GM19035 (cell line): ENCODE data around the gene RSBN1.
"Not testable (repeated sequence)": the region's sequence is repeated elsewhere in the genome, so short reads cannot be mapped to it uniquely, and the experiment has no call there.

ENCODE experiments used
- ATAC-seq: cut with Tn5 transposase; IDR thresholded peaks from one replicate; pipeline ENCODE4 v1.9.1; 2021; ENCODE audit not compliant: unreplicated experiment

RSBN1 gene

DNA sequence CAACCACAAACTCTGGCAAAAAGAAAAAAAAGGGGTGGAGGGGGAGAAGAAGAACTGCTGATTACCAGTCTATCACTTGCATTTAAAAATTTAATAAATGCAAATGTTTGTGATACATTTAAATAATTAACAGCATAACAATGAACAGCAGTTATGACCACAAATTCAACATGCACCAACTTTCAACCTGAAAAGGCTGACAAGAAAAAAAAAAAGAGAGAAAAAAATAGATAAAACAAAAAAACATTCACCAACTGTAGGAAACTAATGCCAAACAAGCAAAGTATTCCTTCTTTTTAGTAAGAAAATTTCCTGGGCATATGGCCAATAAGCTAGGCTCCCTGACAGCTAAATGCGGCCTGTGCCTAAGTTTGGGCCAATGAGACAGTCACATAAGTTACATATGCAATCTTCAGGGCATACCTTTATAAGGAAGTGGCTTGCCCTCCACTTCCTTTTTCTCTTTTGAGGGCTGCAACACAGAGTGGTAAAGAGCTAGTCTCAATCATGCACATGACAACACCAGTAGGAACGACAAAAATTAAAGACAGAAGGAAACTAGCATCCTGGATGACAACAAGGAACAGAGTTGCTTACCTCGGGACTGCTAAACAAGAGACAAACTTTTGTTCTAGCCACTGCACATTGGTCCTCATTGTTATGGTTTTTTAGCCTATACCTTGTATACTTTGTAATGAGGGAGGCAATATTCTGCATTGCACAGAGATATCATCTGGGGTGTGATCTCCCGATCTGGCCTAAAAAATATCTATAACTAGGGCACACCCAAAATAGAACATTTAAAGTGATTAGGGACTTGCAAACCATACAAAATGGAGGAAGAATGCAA lies 28.8 kb downstream of the RSBN1 start:
- peak; percentile 75 for ATAC-seq

DNA sequence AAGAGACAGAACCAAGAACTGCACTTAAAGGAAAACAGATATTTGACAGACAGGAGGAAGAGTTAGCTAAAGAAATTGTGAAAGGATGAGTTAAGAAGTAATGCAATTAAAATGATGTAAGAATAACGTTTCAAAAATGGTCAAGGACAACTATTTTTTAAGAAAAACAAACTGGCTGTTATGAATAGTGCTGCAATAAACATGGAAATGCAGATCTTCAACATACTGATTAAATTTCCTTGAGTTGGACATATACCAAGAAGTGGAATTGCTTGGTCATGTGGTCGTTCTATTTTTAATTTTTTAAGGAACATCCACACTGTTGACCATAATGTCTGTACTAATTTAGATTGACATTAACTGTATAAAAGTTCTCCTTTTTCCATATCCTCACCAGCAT lies 29.9 kb downstream of the RSBN1 start:
- no peak for ATAC-seq

DNA sequence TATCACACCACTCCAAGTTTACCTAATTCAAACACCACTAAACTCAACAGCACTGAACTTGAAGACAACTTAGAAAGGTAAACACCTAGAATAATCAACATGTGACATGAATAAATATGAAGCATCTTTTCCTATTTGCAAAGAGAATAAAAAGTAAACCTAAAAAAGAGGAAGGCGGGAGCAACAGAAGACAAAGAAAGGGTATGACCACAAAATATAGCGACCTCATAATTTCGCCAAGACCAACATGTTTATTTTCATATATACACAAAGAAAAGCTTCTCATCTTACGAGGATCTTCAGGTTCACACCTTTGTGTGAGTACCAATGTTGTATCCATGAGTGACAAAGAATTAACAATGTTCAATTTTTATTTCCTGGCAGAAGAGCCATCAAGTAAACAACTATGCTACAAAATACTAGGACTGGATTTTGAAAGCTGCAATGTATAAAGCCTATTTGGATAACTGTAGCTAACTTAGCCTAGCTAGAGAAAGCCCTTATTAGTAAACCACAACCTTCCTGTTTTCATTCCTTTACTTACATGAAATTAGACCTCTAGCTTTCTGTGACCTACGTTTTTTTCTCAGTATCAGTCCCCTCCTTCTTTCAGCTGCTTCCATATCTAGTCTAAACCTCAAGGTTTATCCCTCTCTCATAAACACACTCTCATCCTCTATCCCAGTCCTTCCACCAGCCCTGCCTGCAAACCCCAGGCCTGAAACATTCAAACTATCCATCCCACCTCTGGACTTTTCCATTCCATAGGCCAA lies 31.7 kb downstream of the RSBN1 start:
- ATAC-seq = no peak

DNA sequence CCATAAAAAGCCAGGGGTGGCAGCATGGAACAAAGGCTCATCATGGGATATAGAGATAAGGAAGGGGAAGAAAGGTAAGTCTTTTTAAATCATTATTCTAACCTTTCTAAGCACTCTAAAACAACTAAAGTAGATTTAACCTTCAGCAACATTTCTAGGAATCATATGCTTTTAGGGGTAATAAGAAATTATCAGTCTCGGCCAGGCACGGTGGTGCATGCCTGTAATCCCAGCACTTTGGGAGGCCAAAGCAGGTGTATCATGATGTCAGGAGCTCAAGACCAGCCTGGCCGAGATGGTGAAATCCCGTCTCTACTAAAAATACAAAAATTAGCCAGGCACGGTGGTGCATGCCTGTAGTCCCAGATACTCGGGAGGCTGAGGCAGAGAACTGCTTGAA lies 32.7 kb downstream of the RSBN1 start:
- no peak for ATAC-seq

DNA sequence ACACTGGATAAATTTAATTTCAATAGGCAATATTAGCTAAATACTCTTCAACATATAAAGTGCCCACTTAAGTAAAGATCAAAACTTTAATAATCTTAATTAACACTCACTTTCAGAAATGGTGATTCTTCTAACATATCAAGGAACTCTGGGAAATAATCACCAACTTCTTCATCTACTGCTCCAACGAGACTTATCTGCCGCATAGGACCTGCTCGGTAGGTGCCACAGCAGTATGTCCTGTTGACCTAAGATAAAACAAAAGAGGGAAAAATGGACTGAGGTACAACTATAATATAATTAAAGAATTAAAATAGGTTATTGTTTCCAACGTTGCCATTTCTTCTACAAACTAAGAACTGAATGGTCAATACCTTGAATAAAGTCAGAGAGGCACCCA lies 34.7 kb downstream of the RSBN1 start:
- no peak for ATAC-seq

DNA sequence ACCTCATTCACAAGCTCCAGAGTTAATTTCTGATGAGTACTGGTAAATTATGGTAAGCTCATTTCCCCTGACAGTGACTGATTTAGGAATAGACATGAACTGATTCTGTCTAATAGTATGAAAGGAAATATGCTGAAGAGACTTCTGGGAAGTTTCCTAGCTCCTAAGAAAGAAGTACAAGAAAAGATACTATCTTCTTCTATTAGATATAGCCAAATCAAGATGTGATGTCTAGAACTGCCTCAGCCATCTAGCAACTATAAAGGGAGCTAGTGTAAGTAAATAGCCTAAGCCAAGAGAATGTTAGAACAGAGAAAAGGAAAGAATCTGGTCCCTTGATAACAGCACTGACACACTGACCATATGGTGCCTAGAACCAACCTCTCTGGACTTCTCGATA lies 42.2 kb downstream of the RSBN1 start:
- ATAC-seq = no peak

DNA sequence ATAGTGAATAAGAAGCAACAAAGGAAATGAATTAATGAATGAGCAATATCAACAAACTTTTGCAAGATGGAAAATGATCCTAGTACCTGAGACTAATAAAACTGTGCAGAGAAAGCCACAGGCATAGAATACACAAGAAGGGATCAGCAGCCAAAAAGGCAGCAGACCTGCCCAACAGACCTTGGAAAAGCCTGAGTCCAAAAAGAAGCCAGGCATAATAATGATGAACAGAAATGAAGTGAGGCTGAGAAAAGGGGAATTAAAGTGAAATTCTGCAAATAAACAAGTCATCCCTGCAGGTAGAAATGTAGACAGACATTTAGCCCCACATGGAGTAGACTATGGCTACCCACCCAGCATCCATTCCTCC lies 42.7 kb downstream of the RSBN1 start:
- no peak for ATAC-seq

DNA sequence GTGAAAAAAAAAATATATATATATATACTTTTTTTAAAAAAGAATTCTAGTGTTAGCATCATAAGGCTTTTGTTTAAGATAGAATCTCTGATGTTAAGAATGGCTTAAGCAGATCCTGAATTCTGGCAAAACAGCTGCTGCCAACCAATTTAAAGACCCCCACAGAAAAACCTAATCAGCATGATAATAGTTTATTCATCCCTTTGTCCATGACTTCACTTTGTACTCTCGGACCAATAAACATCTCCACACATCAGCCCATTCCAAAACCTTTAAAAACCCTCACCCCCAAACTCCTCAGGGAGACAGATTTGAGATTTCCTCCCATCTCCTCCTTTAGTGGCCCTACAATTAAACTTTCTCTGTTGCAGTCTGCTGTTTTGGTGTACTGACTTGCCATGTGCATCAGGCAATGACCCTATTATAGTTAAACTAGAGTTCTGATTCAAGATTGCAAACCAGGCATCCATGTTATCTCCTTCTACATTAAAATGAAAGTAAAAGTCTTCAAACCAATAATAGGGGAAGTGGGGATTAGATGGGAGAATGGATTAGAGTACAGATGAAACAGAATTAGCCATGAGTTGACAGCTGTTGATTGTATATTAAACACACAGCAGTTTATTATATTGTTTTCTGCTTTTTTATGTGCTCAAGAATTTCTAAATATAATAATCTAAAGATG lies 43.2 kb downstream of the RSBN1 start:
- ATAC-seq = no peak

DNA sequence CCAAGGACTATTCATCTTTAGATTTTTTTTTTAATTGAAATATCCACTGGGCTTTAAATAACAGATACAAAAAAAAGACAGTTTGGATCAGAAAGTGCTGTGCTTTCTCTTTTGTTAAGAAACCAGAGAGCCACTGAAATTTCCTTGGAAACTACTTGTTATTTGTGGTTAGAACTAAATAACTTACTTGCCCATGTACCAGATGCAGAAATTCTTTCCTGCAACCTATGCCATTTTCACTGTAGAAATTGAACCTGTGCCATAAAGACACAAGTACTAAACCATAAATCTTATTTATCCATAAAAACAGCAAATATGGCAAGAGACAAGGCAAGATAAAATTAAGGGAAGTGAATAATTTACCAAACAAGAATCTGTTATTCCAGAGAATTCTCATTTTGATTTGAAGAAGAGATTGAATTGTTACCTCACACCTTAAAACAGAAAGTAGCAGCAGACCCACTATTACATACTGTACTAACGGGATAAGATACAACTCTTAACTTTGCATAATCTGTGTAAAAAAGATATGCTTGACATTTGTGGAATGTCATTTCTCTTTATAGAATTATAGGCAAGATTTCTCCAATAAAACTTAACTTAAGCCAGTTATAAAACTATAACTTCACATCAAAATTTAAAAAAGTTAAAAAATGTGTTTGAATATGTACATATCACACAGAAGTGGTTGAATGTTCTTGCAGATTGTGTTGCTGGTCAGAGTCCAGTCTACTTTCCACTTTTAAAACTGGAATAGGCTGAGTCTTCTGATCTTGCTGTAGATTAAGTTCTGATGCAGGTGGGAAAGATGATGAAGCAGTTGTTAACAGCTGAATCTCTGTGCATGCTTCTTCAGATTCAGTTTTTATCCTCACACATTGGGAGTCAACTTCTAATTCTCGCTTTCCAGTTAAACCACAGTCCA lies 46.7 kb downstream of the RSBN1 start:
- no peak for ATAC-seq

DNA sequence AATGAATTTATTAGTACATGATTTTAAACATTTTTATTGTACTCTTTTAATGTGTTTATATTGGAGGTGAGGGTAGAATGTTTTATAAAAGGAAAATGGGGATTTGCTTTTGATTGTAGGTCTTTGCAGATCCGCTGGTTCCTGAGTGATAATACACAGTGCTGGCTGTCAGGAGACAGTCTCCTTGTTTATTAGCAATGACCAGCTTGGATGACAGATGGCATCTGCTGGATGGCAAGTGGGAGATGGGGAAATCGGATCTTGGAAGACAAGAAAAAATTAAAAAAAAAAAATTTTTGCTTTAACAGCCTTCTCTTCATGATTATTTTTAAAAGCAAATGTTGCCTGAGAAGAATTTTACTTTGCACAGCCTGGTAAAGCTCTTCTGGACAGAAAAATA lies 48.6 kb downstream of the RSBN1 start:
- ATAC-seq = no peak

DNA sequence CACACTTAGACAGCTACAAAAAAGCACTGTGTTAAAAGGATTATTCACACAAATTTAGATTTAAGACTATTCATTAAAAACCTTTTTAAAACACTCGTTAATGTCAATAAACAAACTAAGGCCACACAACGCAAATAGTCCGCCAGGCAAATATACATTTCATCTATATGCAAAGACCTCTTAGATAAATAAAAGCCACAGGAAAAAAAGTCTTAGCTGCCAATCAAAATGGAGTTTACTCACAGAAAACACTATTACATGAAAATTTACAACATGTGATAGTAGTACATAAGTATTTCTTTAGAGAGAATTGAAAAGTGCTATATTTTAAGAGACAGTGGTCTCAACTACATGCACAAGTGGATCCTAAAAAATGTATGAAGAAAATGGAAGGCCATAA lies 50.3 kb downstream of the RSBN1 start:
- ATAC-seq = no peak

DNA sequence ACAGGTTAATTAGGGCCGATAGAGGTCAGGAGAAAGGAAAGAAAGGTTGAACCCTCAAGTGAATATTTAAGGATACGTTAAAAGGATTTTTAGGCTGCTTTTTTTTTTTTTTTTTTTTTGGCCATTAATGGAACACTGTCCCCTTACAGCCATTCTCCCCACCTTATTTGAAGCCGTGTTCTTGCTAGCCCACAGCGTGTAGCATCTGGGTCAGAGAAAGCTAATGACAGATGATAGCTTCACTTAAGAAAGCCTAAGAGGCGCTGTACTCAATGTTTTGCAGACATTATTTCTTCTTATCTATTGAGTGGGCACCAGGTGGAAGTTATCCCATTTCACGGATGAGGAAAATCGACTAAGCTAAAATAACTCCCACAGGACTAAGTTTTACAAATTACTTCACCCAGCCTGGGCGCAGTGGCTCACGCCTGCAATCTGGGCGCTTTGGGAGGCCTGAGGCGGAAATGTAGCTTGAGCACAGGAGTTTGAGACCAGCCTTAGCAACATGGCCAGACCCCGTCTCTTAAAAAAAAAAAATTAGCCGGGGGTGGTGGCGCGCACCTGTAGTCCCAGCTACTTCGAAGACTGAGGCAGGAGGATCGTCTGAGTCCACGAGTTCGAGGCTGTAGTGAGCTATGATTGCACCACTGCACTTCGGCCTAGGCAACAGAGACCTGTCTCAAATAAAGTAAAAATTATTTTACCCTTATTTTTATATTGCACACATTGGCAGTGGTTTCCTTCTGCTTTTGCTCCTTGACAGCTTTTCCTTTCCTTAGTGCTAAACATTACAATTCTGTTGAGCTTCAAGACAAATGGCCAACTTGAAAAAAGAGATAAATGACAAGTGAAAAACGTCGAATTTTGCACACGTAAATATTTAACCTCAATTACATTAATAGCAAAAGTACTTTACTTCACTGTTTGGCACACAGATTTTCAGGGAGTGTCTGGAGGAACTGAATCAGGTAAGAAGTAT lies 51.9 kb downstream of the RSBN1 start:
- no peak for ATAC-seq

DNA sequence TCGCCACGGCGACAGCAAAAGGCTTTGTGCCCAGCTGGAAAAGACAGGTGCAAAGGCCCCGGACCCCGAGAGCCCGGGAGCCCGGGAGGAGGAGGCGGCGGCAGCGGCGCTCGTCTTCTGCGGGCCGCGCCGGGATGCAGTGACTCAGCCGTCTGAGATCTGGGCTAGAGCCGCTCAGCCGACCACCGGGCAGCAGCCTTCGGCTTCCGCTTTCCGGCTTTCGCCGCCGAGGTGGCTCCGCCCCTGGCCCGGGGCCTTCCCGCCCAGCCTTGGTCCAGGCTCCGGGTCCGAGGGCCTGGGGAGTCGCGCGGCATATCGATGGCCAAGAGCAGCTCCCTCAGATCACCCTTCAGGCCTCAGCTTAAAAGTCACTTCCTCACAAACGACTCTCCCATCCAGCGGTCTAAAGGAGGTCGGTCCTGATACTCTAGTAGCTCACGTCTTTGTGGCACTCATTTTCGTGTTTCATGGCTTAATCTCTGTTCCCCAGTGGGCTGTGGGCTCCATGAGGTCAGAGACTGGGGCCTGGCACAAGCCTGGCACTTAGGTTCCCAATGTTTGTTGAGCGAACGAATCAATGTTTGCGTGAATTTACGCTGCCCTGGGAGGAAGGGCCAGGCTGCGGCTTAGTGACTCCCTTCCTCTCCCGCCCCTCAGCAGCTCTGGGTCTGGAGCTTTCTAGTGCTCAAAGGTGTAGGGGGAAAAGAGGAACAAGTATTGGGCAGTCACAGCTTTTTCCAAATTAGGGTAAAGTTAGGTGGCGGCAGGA lies 52.8 kb downstream of the RSBN1 start, which contains the start of gene PHTF1:
Gene PHTF1 (minus strand): TSS at position 154 of the 769 bp plus-strand sequence. CDS start 783 bp downstream, outside the sequence.
- peak; percentile 86 for ATAC-seq

DNA sequence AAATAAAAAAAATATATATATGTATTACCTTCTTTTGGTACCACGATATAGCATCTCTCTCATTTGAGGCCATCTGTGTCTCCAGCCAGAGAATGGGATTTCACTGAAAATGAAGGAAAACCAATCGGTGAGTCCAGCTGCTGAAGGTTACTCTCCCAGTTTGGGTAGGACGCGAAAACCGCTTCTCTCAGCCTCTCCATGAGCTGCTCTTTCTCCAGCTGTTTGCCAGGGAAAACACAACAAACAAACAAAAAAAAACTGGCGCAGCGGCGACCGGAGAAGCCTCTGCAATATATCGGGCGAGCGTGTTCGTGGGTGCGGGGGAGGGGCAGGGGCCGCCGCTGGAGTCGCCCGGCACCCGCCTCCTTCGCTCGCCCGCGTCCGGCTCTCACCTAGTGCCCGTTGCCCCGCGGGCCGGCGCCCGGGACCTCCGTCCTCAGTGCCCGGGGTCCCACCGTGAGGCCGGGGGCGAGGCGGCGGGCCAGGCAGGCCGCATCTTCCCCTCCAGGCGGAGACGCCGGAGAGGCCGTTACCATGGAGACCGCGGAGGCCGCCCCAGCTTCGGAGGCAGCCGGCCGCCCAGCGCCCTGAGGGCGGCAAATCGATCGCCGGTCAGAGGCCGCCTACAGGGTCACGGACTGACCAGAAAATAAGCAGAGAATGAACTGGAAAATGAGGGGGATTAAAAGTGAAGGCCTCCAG lies 53.5 kb downstream of the RSBN1 start:
- ATAC-seq = peak; percentile 69

DNA sequence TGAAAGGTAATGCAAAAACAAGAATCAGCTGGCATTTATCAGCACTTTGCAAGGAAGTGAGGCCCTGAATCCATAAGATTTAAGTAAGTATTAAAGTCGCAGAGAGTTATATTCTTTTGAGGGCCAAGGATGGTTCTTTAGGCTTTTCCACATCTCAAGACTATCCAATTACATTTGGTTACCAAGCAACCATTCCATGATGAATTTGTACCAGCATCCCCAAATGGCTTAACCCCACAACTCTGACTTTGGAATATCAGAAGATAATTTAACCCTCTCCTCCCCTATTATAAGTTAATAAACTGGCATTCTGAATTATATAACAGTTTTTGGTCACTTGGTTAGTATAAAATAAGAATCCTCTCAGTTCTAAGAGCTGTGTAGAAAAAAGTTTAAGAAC lies 55.8 kb downstream of the RSBN1 start:
- no peak for ATAC-seq

DNA sequence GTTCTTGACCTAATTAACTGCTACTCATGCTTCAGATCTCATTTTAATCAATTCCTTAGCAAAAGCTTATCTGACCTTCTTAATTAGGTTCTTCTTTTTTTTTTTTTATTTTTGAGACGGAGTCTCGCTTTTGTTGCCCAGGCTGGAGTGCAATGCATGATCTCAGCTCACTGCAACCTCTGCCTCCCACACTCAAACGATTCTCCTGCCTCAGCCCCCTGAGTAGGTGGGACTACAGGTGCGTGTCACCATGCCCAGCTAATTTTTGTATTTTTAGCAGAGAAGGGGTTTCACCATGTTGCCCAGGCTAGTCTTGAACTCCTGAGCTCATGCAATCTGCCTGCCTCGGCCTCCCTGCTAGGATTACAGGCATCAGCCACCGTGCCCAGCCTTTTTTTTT lies 58.9 kb downstream of the RSBN1 start:
- ATAC-seq = not testable (repeated sequence)

DNA sequence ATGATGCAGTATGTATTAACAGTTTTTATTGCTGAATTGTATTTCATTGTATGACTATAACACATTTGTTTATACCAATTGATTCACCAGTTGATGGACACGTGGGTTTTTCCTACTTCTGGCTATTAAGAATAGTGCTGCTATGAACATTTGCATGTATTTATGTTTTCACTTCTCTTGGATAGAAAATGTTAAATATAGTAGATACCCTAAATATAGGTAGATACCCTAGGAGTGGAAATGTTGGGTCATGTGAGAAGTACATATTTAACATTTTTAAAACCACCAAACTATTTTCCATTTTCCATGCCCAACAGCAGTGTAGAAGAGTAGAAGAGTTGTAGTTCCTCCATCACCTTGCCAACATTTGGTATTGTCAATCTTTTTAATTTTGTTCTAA lies 60.8 kb downstream of the RSBN1 start:
- no peak for ATAC-seq

DNA sequence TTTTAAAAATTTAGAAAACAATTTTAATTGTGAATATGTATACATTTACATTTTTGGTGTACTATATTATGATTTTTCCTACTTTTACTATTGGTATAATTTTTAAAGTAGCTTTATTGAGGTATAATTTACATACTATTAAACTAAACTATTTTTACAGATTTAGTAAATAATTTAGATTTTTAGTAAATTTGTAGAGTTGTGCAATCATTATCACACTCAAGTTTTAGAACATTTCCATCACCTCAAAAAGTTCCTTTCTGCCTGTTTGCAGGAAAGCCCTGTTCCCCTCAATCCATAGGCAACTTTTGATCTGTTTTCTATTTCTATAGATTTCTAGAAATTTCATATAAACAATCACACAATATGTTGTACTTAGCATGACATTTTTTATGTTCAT lies 61.2 kb downstream of the RSBN1 start:
- no peak for ATAC-seq
